SK-N-SH treated with all-trans-retinoic acid at 6 μM for 48 hours (cell line): ENCODE measurements around the gene MYO16.

Experiments
- ATAC-seq: fragments of 200-7000 bp; cut with Tn5 transposase; 3 replicates; pipeline ENCODE4 v1.9.1; 2020; ENCODE audit warnings: mild to moderate bottlenecking, moderate library complexity
- ARNTL ChIP-seq: fragments of 450-650 bp; formaldehyde crosslinking; IDR thresholded peaks from 2 replicates; pipeline ENCODE4 v1.5.0; 2020; ENCODE audit warnings: low read depth, mild to moderate bottlenecking, moderate library complexity, borderline replicate concordance
- BACH2 ChIP-seq: fragments of 250-450 bp; sonication (Bioruptor Pico); IDR thresholded peaks from 2 replicates; pipeline ENCODE4 v1.9.0; 2021; ENCODE audit warnings: mild to moderate bottlenecking, borderline replicate concordance
- CREB5 ChIP-seq: fragments of 250-450 bp; sonication (Bioruptor Pico); IDR thresholded peaks from 2 replicates; pipeline ENCODE4 v1.5.1; 2020; ENCODE audit warnings: low read depth, mild to moderate bottlenecking, moderate library complexity
- CSDC2 ChIP-seq: fragments of 250-450 bp; sonication (Bioruptor Pico); IDR thresholded peaks from 2 replicates; pipeline ENCODE4 v1.5.0; 2020; ENCODE audit warnings: mild to moderate bottlenecking, moderate library complexity
- CSRNP3 ChIP-seq: fragments of 250-450 bp; sonication (Bioruptor Pico); IDR thresholded peaks from 2 replicates; pipeline ENCODE4 v1.5.1; 2021; ENCODE audit warnings: mild to moderate bottlenecking, moderate library complexity
- ESRRG ChIP-seq: fragments of 250-450 bp; sonication (Bioruptor Pico); IDR thresholded peaks from 2 replicates; pipeline ENCODE4 v1.6.1; 2021; ENCODE audit warnings: mild to moderate bottlenecking
- GLIS3 ChIP-seq: fragments of 250-450 bp; sonication (Bioruptor Pico); IDR thresholded peaks from 2 replicates; pipeline ENCODE4 v1.5.0; 2020; ENCODE audit warnings: mild to moderate bottlenecking, moderate library complexity
- ISL1 ChIP-seq: fragments of 250-450 bp; sonication (Bioruptor Pico); IDR thresholded peaks from 2 replicates; pipeline ENCODE4 v2.1.2; 2022; ENCODE audit warnings: mild to moderate bottlenecking, moderate library complexity
- OSR1 ChIP-seq: fragments of 250-450 bp; sonication (Bioruptor Pico); IDR thresholded peaks from 2 replicates; pipeline ENCODE4 v1.8.0; 2022; ENCODE audit warnings: moderate library complexity, mild to moderate bottlenecking, inconsistent platforms
- POU6F1 ChIP-seq: fragments of 250-450 bp; sonication (Bioruptor Pico); IDR thresholded peaks from 2 replicates; pipeline ENCODE4 v1.8.0; 2021; ENCODE audit warnings: low read depth, mild to moderate bottlenecking, moderate library complexity, borderline replicate concordance
- PPARA ChIP-seq: fragments of 250-450 bp; sonication (Bioruptor Pico); IDR thresholded peaks from 2 replicates; pipeline ENCODE4 v1.5.0; 2020; ENCODE audit warnings: mild to moderate bottlenecking, borderline replicate concordance
- RARB ChIP-seq: fragments of 250-450 bp; sonication (Bioruptor Pico); IDR thresholded peaks from 2 replicates; pipeline ENCODE4 v1.8.0; 2021; ENCODE audit warnings: mild to moderate bottlenecking, moderate library complexity
- SNAI2 ChIP-seq: fragments of 250-450 bp; sonication (Bioruptor Pico); IDR thresholded peaks from 2 replicates; pipeline ENCODE4 v1.5.0; 2020; ENCODE audit warnings: mild to moderate bottlenecking, moderate library complexity
- TCF4 ChIP-seq: fragments of 250-450 bp; sonication (Bioruptor Pico); IDR thresholded peaks from 2 replicates; pipeline ENCODE4 v1.8.0; 2021; ENCODE audit warnings: mild to moderate bottlenecking, moderate library complexity, borderline replicate concordance
- TOX ChIP-seq: fragments of 250-450 bp; sonication (Bioruptor Pico); IDR thresholded peaks from 2 replicates; pipeline ENCODE4 v1.8.0; 2021; ENCODE audit warnings: mild to moderate bottlenecking, moderate library complexity, borderline replicate concordance
- ZC3H10 ChIP-seq: fragments of 250-450 bp; sonication (Bioruptor Pico); IDR thresholded peaks from 2 replicates; pipeline ENCODE4 v1.5.1; 2021; ENCODE audit warnings: mild to moderate bottlenecking, moderate library complexity
- ZFP3 ChIP-seq: fragments of 250-450 bp; sonication (Bioruptor Pico); IDR thresholded peaks from 2 replicates; pipeline ENCODE4 v1.5.0; 2020; ENCODE audit warnings: mild to moderate bottlenecking, moderate library complexity
- ZFP30 ChIP-seq: fragments of 450-650 bp; formaldehyde crosslinking; IDR thresholded peaks from 2 replicates; pipeline ENCODE4 v1.5.0; 2022; ENCODE audit warnings: mild to moderate bottlenecking, moderate library complexity
- ZNF565 ChIP-seq: fragments of 450-650 bp; formaldehyde crosslinking; conservative IDR thresholded peaks from 2 replicates; pipeline ENCODE4 v1.5.0; 2020; ENCODE audit warnings: low read depth, mild to moderate bottlenecking, moderate library complexity
- ZNF70 ChIP-seq: fragments of 450-650 bp; formaldehyde crosslinking; IDR thresholded peaks from 2 replicates; pipeline ENCODE4 v1.5.0; 2020; ENCODE audit warnings: mild to moderate bottlenecking, moderate library complexity
- ZNF8 ChIP-seq: fragments of 450-650 bp; formaldehyde crosslinking; IDR thresholded peaks from 2 replicates; pipeline ENCODE4 v1.5.0; 2020; ENCODE audit warnings: mild to moderate bottlenecking, moderate library complexity

Gene MYO16

DNA sequence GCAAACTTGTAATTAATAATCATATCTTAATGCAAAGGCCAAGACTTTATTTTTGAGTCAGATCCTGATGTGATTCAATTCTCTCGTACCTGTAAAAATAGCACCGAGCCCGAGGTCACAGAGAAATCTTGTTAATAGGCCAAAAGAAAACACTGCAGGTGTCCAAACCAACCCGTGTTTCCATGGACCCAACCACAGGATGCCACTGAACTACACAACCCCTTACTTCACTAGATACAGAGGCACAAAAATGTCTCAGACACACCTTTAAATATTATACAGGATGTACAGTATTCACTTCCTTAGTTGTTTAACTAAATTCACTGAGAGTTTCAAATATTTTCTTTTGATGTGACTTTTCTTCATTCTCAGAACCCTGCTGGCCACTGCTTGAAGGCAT lies 530.9 kb downstream of the MYO16 start:
- no peak for ATAC-seq

DNA sequence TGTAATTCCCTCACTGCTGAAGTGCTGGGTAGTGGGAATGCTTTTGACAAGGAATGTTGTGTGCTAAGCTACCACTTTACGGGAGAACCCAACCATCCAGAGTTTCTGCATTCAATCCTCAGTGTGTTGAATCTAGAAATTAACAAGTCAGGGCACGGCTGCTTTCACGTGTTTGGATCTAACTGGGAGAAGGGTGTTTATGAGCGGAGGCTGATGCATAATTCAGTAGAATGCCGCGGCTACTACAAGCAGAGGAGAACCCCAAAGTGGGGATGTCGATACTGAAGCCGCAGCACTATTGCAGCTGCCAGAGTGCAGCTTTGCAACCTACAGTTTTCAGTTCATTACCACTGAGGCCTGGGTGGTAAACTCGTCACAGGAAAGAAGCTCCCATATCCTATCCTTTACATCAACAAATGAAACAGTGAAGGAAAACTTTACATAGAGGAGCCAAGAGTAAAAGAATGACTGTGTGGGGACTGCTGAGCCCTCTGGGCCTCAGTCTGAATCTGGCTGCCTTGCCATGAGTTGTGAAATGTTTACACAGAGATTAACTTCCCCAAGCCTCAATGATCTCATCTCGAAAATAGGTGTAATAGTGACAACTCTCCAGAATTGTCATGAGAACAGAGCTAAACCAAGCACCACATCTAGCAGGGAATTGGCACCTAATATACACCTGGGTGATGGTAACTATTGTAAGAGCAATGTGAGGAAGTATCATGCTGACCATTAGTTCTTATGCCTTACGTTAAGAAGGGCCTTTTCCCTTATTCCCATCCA lies 531.7 kb downstream of the MYO16 start:
- ATAC-seq: no peak
- no peak for TF ChIP-seq GLIS3 (CRISPR knock-in tag)
- TF ChIP-seq POU6F1 (CRISPR knock-in tag): no peak
- TF ChIP-seq CSRNP3: no peak
- TF ChIP-seq ZC3H10 (CRISPR knock-in tag): no peak
- TF ChIP-seq BACH2 (CRISPR knock-in tag): no peak
- TF ChIP-seq ZNF565 (CRISPR knock-in tag): no peak
- no peak for TF ChIP-seq ISL1
- no peak for TF ChIP-seq ARNTL (CRISPR knock-in tag)
- no peak for TF ChIP-seq ZNF8 (CRISPR knock-in tag)
- no peak for TF ChIP-seq TCF4 (CRISPR knock-in tag)
- no peak for TF ChIP-seq OSR1
- TF ChIP-seq ESRRG (CRISPR knock-in tag): no peak
- no peak for TF ChIP-seq RARB (CRISPR knock-in tag)

More for the DNA sequence above, 530.9 kb downstream of the MYO16 start:
- TF ChIP-seq ESRRG (CRISPR knock-in tag) (no peak), ZC3H10 (CRISPR knock-in tag) (no peak), ZNF565 (CRISPR knock-in tag) (no peak), TOX (CRISPR knock-in tag) (no peak), GLIS3 (CRISPR knock-in tag) (no peak), CREB5 (no peak), SNAI2 (no peak), ZFP30 (CRISPR knock-in tag) (no peak), CSDC2 (no peak), PPARA (CRISPR knock-in tag) (no peak), POU6F1 (CRISPR knock-in tag) (no peak), ZFP3 (CRISPR knock-in tag) (no peak)

- TF ChIP-seq ARNTL (CRISPR knock-in tag) (no peak), OSR1 (no peak), SNAI2 (no peak), ISL1 (no peak), CREB5 (no peak), TOX (CRISPR knock-in tag) (no peak), ZNF70 (CRISPR knock-in tag) (no peak), PPARA (CRISPR knock-in tag) (no peak)
- no peak for ATAC-seq
Observed at GRCh38 chr13:109162248-109163036, 533.0 kb downstream of the MYO16 start.
